ENCODE results near the gene SPATA6L.

The SPATA6L gene

GRCh38 chr9:4680750-4681149 lies 14.5 kb upstream of the SPATA6L start:
- Histone ChIP-seq H3K79me1 (ENCODE audit: low read length) (peaks cover 10% of the 10 kb centered on the region), H2BK5ac (ENCODE audit: low read length) (no peak overlapping the region), H2AK5ac (ENCODE audit: low read length) (no peak overlapping the region), H3K4me2 (ENCODE audit: low read length) (peak overlapping the region; percentile 94), H3K56ac (ENCODE audit: low read length) (no peak overlapping the region), H2BK120ac (ENCODE audit: low read depth, low read length) (no peak overlapping the region), H3K36me3 (ENCODE audit: control insufficient read depth, insufficient read depth, low read length) (no peaks in the 10 kb centered on the region), H3K27ac (ENCODE audit: low read depth, low read length) (no peak overlapping the region), H3K79me2 (ENCODE audit: control insufficient read depth, insufficient read depth, low read length) (peaks cover 22% of the 10 kb centered on the region), H3K9ac (ENCODE audit: low read length) (peak overlapping the region; percentile 92), H3K23ac (ENCODE audit: low read length) (no peak overlapping the region), H3K27me3 (ENCODE audit: insufficient read depth, low read length, poor library complexity) (no peaks in the 10 kb centered on the region), H3K18ac (ENCODE audit: low read length) (no peak overlapping the region), H3K4me3 (ENCODE audit: low read length) (no peak overlapping the region), H3K4me1 (ENCODE audit: control insufficient read depth, low read depth, low read length) (no peaks in the 10 kb centered on the region), H4K8ac (ENCODE audit: low read depth, low read length) (no peak overlapping the region), H2BK15ac (replicated peaks; ENCODE audit: low read depth) (no peak overlapping the region), H4K5ac (ENCODE audit: low read length) (no peak overlapping the region), H3K4ac (ENCODE audit: low read depth, low read length) (no peak overlapping the region)
- DNase-seq, result no peak
- no CpG with 5 or more reads among the region's 2 CpGs for WGBS (ENCODE audit: extremely low coverage, insufficient coverage, low lambda C conversion rate)

- peak overlapping the region; percentile 89 for H3K27ac ChIP-seq (ENCODE audit: low read depth, low read length)
- peak overlapping the region; percentile 89 for H3K4me3 ChIP-seq (ENCODE audit: low read length)
- WGBS (ENCODE audit: extremely low coverage, insufficient coverage, low lambda C conversion rate), result no CpG with 5 or more reads among the region's 10 CpGs
- no peaks in the 10 kb centered on the region for H3K36me3 ChIP-seq (ENCODE audit: control insufficient read depth, insufficient read depth, low read length)
- peak overlapping the region; percentile 92 for H3K9ac ChIP-seq (ENCODE audit: low read length)
- H2BK120ac ChIP-seq (ENCODE audit: low read depth, low read length), result no peak overlapping the region
- H3K23ac ChIP-seq (ENCODE audit: low read length), result peak overlapping the region; percentile 95
- H2BK15ac ChIP-seq (replicated peaks; ENCODE audit: low read depth), result no peak overlapping the region
- no peak overlapping the region for H3K18ac ChIP-seq (ENCODE audit: low read length)
- H4K5ac ChIP-seq (ENCODE audit: low read length), result no peak overlapping the region
- peak overlapping the region; percentile 58 for H2BK5ac ChIP-seq (ENCODE audit: low read length)
- peak overlapping the region; percentile 94 for H3K56ac ChIP-seq (ENCODE audit: low read length)
- H3K27me3 ChIP-seq (ENCODE audit: insufficient read depth, low read length, poor library complexity), result no peaks in the 10 kb centered on the region
- no peak overlapping the region for H3K4ac ChIP-seq (ENCODE audit: low read depth, low read length)
- DNase-seq, result no peak
- no peaks in the 10 kb centered on the region for H3K4me1 ChIP-seq (ENCODE audit: control insufficient read depth, low read depth, low read length)
- H3K4me2 ChIP-seq (ENCODE audit: low read length), result peak overlapping the region; percentile 94
- peaks cover 10% of the 10 kb centered on the region for H3K79me1 ChIP-seq (ENCODE audit: low read length)
- H3K79me2 ChIP-seq (ENCODE audit: control insufficient read depth, insufficient read depth, low read length), result peaks cover 22% of the 10 kb centered on the region
- H4K8ac ChIP-seq (ENCODE audit: low read depth, low read length), result no peak overlapping the region
- no peak overlapping the region for H2AK5ac ChIP-seq (ENCODE audit: low read length)
Observed at GRCh38 chr9:4680173-4680525, 13.9 kb upstream of the SPATA6L start.

DNA sequence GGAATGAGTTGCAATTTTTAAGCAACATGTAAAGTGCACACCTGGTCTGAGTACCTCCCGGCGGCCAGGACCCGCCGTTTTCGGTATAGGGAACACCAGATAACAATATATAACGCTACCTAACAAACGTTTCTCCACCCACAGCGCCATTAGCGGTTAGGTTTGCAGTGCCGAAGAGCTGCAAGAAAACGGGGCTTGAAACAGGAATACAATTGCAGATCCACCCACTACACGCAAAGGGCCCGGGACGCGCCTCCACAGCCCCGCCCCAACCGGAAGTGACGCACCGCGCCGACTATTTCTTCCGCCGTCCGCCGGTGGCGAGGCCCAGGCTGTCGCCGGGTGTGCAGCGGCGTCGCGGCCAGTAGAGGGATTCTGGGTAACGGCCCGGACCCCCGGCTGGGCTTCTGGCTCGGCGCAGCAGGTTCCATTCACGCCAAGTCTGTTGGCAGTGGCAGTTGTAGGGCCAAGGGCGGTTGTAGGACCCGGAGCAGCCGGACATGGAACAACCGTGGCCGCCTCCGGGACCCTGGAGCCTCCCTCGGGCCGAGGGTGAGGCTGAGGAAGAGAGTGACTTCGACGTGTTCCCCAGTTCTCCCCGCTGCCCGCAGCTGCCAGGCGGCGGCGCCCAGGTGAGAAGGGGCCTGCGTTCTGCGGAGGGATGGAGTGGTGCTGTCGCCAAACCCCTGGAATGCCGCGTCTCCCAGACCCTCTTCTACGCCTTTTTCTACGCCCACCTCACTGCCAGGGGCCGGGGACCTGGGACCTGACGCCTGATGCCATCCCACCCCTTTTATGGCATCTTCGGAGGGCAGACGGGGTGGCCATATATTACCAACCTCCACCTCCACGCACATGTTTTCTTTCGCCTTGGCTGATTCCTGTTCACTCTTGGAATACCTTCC lies 13.2 kb upstream of the SPATA6L start, which contains the start of gene CDC37L1:
TSS of gene CDC37L1 (plus strand) at position 302 of the 905 bp plus-strand sequence. CDS start at position 501, 199 bp downstream.
- Histone ChIP-seq H3K27ac (ENCODE audit: low read depth, low read length) (peak within 1 kb of the TSS; percentile 91), H3K4me3 (ENCODE audit: low read length) (peak within 1 kb of the TSS; percentile 89), H4K5ac (ENCODE audit: low read length) (no peak within 1 kb of the TSS), H3K4ac (ENCODE audit: low read depth, low read length) (peak within 1 kb of the TSS; percentile 70), H3K23ac (ENCODE audit: low read length) (peak within 1 kb of the TSS; percentile 95), H3K4me2 (ENCODE audit: low read length) (peak within 1 kb of the TSS; percentile 94), H3K36me3 (ENCODE audit: control insufficient read depth, insufficient read depth, low read length) (no peaks in the 10 kb centered on the region), H3K9ac (ENCODE audit: low read length) (peak within 1 kb of the TSS; percentile 92), H2BK120ac (ENCODE audit: low read depth, low read length) (peak within 1 kb of the TSS; percentile 65), H3K27me3 (ENCODE audit: insufficient read depth, low read length, poor library complexity) (no peaks in the 10 kb centered on the region), H3K79me1 (ENCODE audit: low read length) (peaks cover 10% of the 10 kb centered on the region), H2BK5ac (ENCODE audit: low read length) (peak within 1 kb of the TSS; percentile 58), H3K79me2 (ENCODE audit: control insufficient read depth, insufficient read depth, low read length) (peaks cover 22% of the 10 kb centered on the region), H3K4me1 (ENCODE audit: control insufficient read depth, low read depth, low read length) (no peaks in the 10 kb centered on the region), H2AK5ac (ENCODE audit: low read length) (no peak within 1 kb of the TSS), H3K56ac (ENCODE audit: low read length) (peak within 1 kb of the TSS; percentile 94), H4K8ac (ENCODE audit: low read depth, low read length) (no peak within 1 kb of the TSS), H3K18ac (ENCODE audit: low read length) (peak within 1 kb of the TSS; percentile 76), H2BK15ac (replicated peaks; ENCODE audit: low read depth) (peak within 1 kb of the TSS; percentile 42)
- no CpG with 5 or more reads among the region's 66 CpGs for WGBS (ENCODE audit: extremely low coverage, insufficient coverage, low lambda C conversion rate)
- DNase-seq, result peak; percentile 98

- peak overlapping the region; percentile 76 for H3K18ac ChIP-seq (ENCODE audit: low read length)
- H3K56ac ChIP-seq (ENCODE audit: low read length), result peak overlapping the region; percentile 79
- H2BK5ac ChIP-seq (ENCODE audit: low read length), result peak overlapping the region; percentile 54
- peak overlapping the region; percentile 91 for H3K27ac ChIP-seq (ENCODE audit: low read depth, low read length)
- no peaks in the 10 kb centered on the region for H3K36me3 ChIP-seq (ENCODE audit: control insufficient read depth, insufficient read depth, low read length)
- H3K27me3 ChIP-seq (ENCODE audit: insufficient read depth, low read length, poor library complexity), result no peaks in the 10 kb centered on the region
- H4K5ac ChIP-seq (ENCODE audit: low read length), result no peak overlapping the region
- peaks cover 10% of the 10 kb centered on the region for H3K79me1 ChIP-seq (ENCODE audit: low read length)
- no peak overlapping the region for H4K8ac ChIP-seq (ENCODE audit: low read depth, low read length)
- H2BK15ac ChIP-seq (replicated peaks; ENCODE audit: low read depth), result peak overlapping the region; percentile 42
- H3K4me3 ChIP-seq (ENCODE audit: low read length), result peak overlapping the region; percentile 67
- H3K23ac ChIP-seq (ENCODE audit: low read length), result no peak overlapping the region
- peaks cover 22% of the 10 kb centered on the region for H3K79me2 ChIP-seq (ENCODE audit: control insufficient read depth, insufficient read depth, low read length)
- WGBS (ENCODE audit: extremely low coverage, insufficient coverage, low lambda C conversion rate), result no CpG with 5 or more reads among the region's 16 CpGs
- no peaks in the 10 kb centered on the region for H3K4me1 ChIP-seq (ENCODE audit: control insufficient read depth, low read depth, low read length)
- H2BK120ac ChIP-seq (ENCODE audit: low read depth, low read length), result peak overlapping the region; percentile 65
- peak; percentile 55 for DNase-seq
- peak overlapping the region; percentile 89 for H3K4me2 ChIP-seq (ENCODE audit: low read length)
- H3K4ac ChIP-seq (ENCODE audit: low read depth, low read length), result peak overlapping the region; percentile 70
- H2AK5ac ChIP-seq (ENCODE audit: low read length), result no peak overlapping the region
- H3K9ac ChIP-seq (ENCODE audit: low read length), result peak overlapping the region; percentile 86
Observed at GRCh38 chr9:4678679-4679267, 12.5 kb upstream of the SPATA6L start.

GRCh38 chr9:4677392-4677791 lies 11.1 kb upstream of the SPATA6L start:
- Histone ChIP-seq H3K4me2 (ENCODE audit: low read length) (no peak overlapping the region), H3K79me2 (ENCODE audit: control insufficient read depth, insufficient read depth, low read length) (peaks cover 17% of the 10 kb centered on the region), H2BK120ac (ENCODE audit: low read depth, low read length) (no peak overlapping the region), H3K56ac (ENCODE audit: low read length) (no peak overlapping the region), H2BK5ac (ENCODE audit: low read length) (no peak overlapping the region), H3K4ac (ENCODE audit: low read depth, low read length) (no peak overlapping the region), H4K5ac (ENCODE audit: low read length) (no peak overlapping the region), H3K9ac (ENCODE audit: low read length) (no peak overlapping the region), H3K27ac (ENCODE audit: low read depth, low read length) (no peak overlapping the region), H4K8ac (ENCODE audit: low read depth, low read length) (no peak overlapping the region), H3K23ac (ENCODE audit: low read length) (no peak overlapping the region), H3K79me1 (ENCODE audit: low read length) (peaks cover 5% of the 10 kb centered on the region), H3K27me3 (ENCODE audit: insufficient read depth, low read length, poor library complexity) (no peaks in the 10 kb centered on the region), H3K4me1 (ENCODE audit: control insufficient read depth, low read depth, low read length) (no peaks in the 10 kb centered on the region), H2AK5ac (ENCODE audit: low read length) (no peak overlapping the region), H3K18ac (ENCODE audit: low read length) (no peak overlapping the region), H2BK15ac (replicated peaks; ENCODE audit: low read depth) (no peak overlapping the region), H3K36me3 (ENCODE audit: control insufficient read depth, insufficient read depth, low read length) (no peaks in the 10 kb centered on the region), H3K4me3 (ENCODE audit: low read length) (no peak overlapping the region)
- no peak for DNase-seq
- no CpG with 5 or more reads among the region's 3 CpGs for WGBS (ENCODE audit: extremely low coverage, insufficient coverage, low lambda C conversion rate)
